ENCODE measurements around the gene SH3BGRL.

SH3BGRL gene

GRCh38 chrX:81263059-81263458 is 61.2 kb downstream of the SH3BGRL start:
- TF ChIP-seq, protein P1, sequence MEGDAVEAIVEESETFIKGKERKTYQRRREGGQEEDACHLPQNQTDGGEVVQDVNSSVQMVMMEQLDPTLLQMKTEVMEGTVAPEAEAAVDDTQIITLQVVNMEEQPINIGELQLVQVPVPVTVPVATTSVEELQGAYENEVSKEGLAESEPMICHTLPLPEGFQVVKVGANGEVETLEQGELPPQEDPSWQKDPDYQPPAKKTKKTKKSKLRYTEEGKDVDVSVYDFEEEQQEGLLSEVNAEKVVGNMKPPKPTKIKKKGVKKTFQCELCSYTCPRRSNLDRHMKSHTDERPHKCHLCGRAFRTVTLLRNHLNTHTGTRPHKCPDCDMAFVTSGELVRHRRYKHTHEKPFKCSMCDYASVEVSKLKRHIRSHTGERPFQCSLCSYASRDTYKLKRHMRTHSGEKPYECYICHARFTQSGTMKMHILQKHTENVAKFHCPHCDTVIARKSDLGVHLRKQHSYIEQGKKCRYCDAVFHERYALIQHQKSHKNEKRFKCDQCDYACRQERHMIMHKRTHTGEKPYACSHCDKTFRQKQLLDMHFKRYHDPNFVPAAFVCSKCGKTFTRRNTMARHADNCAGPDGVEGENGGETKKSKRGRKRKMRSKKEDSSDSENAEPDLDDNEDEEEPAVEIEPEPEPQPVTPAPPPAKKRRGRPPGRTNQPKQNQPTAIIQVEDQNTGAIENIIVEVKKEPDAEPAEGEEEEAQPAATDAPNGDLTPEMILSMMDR (IDR thresholded peaks at IDR 0.05; ENCODE audit: control insufficient read depth, insufficient read depth, low read depth, low read length, missing control alignments) = no peak
- no peak overlapping the region for H3K4me3 ChIP-seq (ENCODE audit: control insufficient read depth, low read depth, low read length)
- DNase-seq (ENCODE audit: low read depth) = no peak

GRCh38 chrX:81278616-81279015 is 76.7 kb downstream of the SH3BGRL start:
- no peak overlapping the region for H3K4me3 ChIP-seq (ENCODE audit: control insufficient read depth, low read depth, low read length)
- DNase-seq (ENCODE audit: low read depth) = no peak
- TF ChIP-seq, protein P1 (IDR thresholded peaks at IDR 0.05; ENCODE audit: control insufficient read depth, insufficient read depth, low read depth, low read length, missing control alignments) = no peak

DNA sequence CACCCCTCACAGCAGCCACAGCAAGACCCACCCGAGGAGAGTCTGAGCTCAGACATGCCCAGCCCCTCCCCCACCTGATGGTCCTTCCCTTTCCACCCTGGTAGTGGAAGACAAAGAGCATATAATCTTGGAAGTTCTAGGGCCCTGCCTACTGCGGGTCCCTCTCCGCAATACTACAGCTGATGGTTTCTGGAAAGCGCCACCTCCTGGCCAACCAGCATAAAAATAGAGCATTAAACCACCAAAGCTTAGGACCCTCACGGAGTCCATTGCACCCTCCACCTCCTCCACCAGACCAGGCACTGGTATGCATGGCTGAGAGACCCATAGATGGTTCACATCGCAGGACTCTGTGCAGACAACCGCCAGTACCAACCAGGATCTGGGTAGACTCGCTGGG is 78.2 kb downstream of the SH3BGRL start:
- TF ChIP-seq, protein P1 (IDR thresholded peaks at IDR 0.05; ENCODE audit: control insufficient read depth, insufficient read depth, low read depth, low read length, missing control alignments) = no peak
- no peak overlapping the region for H3K4me3 ChIP-seq (ENCODE audit: control insufficient read depth, low read depth, low read length)
- DNase-seq (ENCODE audit: low read depth) = no peak

DNA sequence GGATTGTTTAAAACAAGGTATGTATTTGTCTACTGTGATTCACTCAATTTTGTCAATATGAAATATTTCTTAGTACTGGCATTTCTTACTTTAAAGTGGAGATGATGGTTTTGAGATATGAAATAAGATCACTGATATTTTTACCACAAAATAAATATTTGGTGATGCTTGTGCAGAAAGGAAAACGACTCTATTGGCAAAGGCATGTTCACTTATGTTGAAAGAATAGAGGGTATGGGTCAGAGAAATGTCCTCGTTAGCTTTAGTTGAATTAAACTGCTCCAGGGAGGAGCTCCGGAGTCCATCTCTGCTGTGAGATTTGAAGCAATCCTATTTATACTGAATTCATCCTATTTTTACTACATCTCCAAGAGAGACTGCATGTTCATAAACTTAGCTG is 84.2 kb downstream of the SH3BGRL start:
- no peak overlapping the region for H3K4me3 ChIP-seq (ENCODE audit: control insufficient read depth, low read depth, low read length)
- TF ChIP-seq, protein P1 (IDR thresholded peaks at IDR 0.05; ENCODE audit: control insufficient read depth, insufficient read depth, low read depth, low read length, missing control alignments) = no peak
- no peak for DNase-seq (ENCODE audit: low read depth)

DNA sequence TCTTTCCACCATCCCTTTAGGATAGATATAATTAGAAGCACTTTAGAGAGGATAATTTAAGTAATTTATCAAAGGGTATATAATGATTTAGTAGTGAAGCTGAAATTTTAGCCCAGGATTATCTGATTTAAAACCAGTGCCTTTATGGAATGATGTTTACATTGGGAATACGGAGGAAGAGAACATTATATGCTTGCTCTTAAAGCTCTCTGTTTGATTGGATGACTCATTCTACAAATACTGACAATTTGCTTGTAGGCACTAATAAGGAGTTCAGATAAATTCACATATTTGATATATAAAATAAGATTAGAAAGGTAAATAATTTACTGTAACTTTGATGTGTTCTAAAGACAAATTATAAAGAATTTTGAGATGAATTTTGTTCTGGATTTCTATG is 84.7 kb downstream of the SH3BGRL start:
- no peak for DNase-seq (ENCODE audit: low read depth)
- TF ChIP-seq, protein P1 (IDR thresholded peaks at IDR 0.05; ENCODE audit: control insufficient read depth, insufficient read depth, low read depth, low read length, missing control alignments) = no peak
- H3K4me3 ChIP-seq (ENCODE audit: control insufficient read depth, low read depth, low read length) = no peak overlapping the region

GRCh38 chrX:81291996-81292395 is 90.1 kb downstream of the SH3BGRL start:
- H3K4me3 ChIP-seq (ENCODE audit: control insufficient read depth, low read depth, low read length) = no peak overlapping the region
- TF ChIP-seq, protein P1 (IDR thresholded peaks at IDR 0.05; ENCODE audit: control insufficient read depth, insufficient read depth, low read depth, low read length, missing control alignments) = no peak
- no peak for DNase-seq (ENCODE audit: low read depth)

GRCh38 chrX:81294101-81294500 is 92.2 kb downstream of the SH3BGRL start:
- no peak overlapping the region for H3K4me3 ChIP-seq (ENCODE audit: control insufficient read depth, low read depth, low read length)
- no peak for DNase-seq (ENCODE audit: low read depth)
- TF ChIP-seq, protein P1 (IDR thresholded peaks at IDR 0.05; ENCODE audit: control insufficient read depth, insufficient read depth, low read depth, low read length, missing control alignments) = no peak

Data from AG09309 (cell line).